Parathyroid adenoma (tissue), 2 donors: Measurements from ENCODE around the gene GMNN.

Experiments
- H2AFZ ChIP-seq: fragments of 300-600 bp; sonication (generic); one replicate; pipeline ENCODE4 v1.7.0; 2017; ENCODE audit warnings: antibody characterized with exemption, mild to moderate bottlenecking
- H3K27ac ChIP-seq: fragments of 300-600 bp; sonication (generic); one replicate; pipeline ENCODE4 v1.7.0; 2017
- H3K27me3 ChIP-seq: fragments of 300-600 bp; sonication (generic); one replicate; pipeline ENCODE4 v1.7.0; 2017; ENCODE audit warnings: low read length; ENCODE audit not compliant: control insufficient read depth, insufficient read depth
- H3K36me3 ChIP-seq: fragments of 300-600 bp; sonication (generic); one replicate; pipeline ENCODE4 v1.7.0; 2017; ENCODE audit warnings: low read length; ENCODE audit not compliant: control insufficient read depth, insufficient read depth
- H3K4me1 ChIP-seq: fragments of 300-600 bp; sonication (generic); one replicate; pipeline ENCODE4 v1.7.0; 2017; ENCODE audit warnings: control low read depth
- H3K4me2 ChIP-seq: fragments of 300-600 bp; sonication (generic); one replicate; pipeline ENCODE4 v1.7.0; 2017; ENCODE audit warnings: low read length
- H3K4me3 ChIP-seq: fragments of 300-600 bp; sonication (generic); one replicate; pipeline ENCODE4 v1.7.0; 2017; ENCODE audit warnings: low read depth, low read length
- H3K79me2 ChIP-seq: fragments of 300-600 bp; sonication (generic); one replicate; pipeline ENCODE4 v1.7.0; 2017; ENCODE audit warnings: control low read depth
- H3K9ac ChIP-seq: fragments of 300-600 bp; sonication (generic); one replicate; pipeline ENCODE4 v1.7.0; 2017; ENCODE audit warnings: mild to moderate bottlenecking
- H3K9me3 ChIP-seq: fragments of 300-600 bp; sonication (generic); one replicate; pipeline ENCODE4 v1.7.0; 2017; ENCODE audit warnings: low read length; ENCODE audit not compliant: control insufficient read depth
- CTCF ChIP-seq: fragments of 300-600 bp; sonication (generic); IDR thresholded peaks from one replicate; pipeline ENCODE4 v1.7.0; 2017; ENCODE audit warnings: antibody characterized with exemption, mild to moderate bottlenecking
- donor health status: primary hyperparathyroidism.

GMNN gene

GRCh38 chr6:24831771-24832716, 57.3 kb downstream of the GMNN start:
- no peaks in the 10 kb centered on the region for H3K36me3 ChIP-seq
- TF ChIP-seq CTCF = no peak

GRCh38 chr6:24832794-24833193, 58.1 kb downstream of the GMNN start:
- H3K79me2 ChIP-seq = no peaks in the 10 kb centered on the region
- no peak overlapping the region for H3K4me2 ChIP-seq
- no peak for TF ChIP-seq CTCF
- no peak overlapping the region for H3K27ac ChIP-seq
- no peaks in the 10 kb centered on the region for H3K27me3 ChIP-seq
- no peak overlapping the region for H2AFZ ChIP-seq
- no peak overlapping the region for H3K4me3 ChIP-seq
- H3K9ac ChIP-seq = no peak overlapping the region
- H3K36me3 ChIP-seq = no peaks in the 10 kb centered on the region
- H3K4me1 ChIP-seq = no peaks in the 10 kb centered on the region
- H3K9me3 ChIP-seq = no peaks in the 10 kb centered on the region

More at GRCh38 chr6:24831771-24832716, 57.3 kb downstream of the GMNN start:
- Histone ChIP-seq H3K4me1 (no peaks in the 10 kb centered on the region), H3K27ac (no peak overlapping the region), H2AFZ (peak overlapping the region; percentile 14), H3K4me3 (no peak overlapping the region), H3K79me2 (no peaks in the 10 kb centered on the region), H3K9ac (no peak overlapping the region), H3K4me2 (no peak overlapping the region), H3K9me3 (no peaks in the 10 kb centered on the region), H3K27me3 (no peaks in the 10 kb centered on the region)

- H3K9me3 ChIP-seq = no peaks in the 10 kb centered on the region
- H3K4me3 ChIP-seq = no peak overlapping the region
- no peak overlapping the region for H3K4me2 ChIP-seq
- no peaks in the 10 kb centered on the region for H3K79me2 ChIP-seq
- no peaks in the 10 kb centered on the region for H3K27me3 ChIP-seq
- no peak overlapping the region for H3K27ac ChIP-seq
- no peak overlapping the region for H2AFZ ChIP-seq
- H3K9ac ChIP-seq = no peak overlapping the region
- TF ChIP-seq CTCF = no peak
- no peaks in the 10 kb centered on the region for H3K36me3 ChIP-seq
- no peaks in the 10 kb centered on the region for H3K4me1 ChIP-seq
Observed at GRCh38 chr6:24833711-24834386, 59.1 kb downstream of the GMNN start.
